ENCODE results near the gene SPNS3.

DNA sequence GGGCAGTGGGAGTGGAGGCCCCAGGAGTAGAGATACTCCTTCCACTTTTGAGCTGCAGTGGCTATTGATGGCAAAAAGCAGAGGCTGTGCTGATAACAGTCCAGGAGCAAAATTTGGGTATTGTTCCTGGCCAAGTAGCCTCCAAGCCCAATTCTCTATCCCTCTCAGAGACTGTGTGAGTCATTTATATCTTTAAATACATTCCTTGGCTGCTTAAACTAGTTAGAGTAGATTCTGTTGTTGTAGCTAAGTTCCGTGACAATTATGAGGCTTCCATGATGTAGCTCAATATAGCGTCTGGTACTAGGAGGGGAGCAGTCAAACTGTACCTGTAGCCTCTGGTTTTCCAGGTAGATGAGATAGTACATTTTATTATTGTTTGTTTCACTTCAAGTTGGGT lies 47.3 kb upstream of the SPNS3 start:
- TF ChIP-seq, protein P1, sequence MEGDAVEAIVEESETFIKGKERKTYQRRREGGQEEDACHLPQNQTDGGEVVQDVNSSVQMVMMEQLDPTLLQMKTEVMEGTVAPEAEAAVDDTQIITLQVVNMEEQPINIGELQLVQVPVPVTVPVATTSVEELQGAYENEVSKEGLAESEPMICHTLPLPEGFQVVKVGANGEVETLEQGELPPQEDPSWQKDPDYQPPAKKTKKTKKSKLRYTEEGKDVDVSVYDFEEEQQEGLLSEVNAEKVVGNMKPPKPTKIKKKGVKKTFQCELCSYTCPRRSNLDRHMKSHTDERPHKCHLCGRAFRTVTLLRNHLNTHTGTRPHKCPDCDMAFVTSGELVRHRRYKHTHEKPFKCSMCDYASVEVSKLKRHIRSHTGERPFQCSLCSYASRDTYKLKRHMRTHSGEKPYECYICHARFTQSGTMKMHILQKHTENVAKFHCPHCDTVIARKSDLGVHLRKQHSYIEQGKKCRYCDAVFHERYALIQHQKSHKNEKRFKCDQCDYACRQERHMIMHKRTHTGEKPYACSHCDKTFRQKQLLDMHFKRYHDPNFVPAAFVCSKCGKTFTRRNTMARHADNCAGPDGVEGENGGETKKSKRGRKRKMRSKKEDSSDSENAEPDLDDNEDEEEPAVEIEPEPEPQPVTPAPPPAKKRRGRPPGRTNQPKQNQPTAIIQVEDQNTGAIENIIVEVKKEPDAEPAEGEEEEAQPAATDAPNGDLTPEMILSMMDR (IDR thresholded peaks at IDR 0.05) = no peak
- TF ChIP-seq POLR2A (IDR thresholded peaks at IDR 0.05) = no peak
- TF ChIP-seq EP300 (IDR thresholded peaks at IDR 0.05) = no peak
